OCI-LY7 (cell line): Measurements from ENCODE around the gene OMA1.

Source experiments
- CTCF ChIP-seq: fragments of 200-600 bp; sonication (generic); conservative IDR thresholded peaks from 2 replicates; pipeline ENCODE4 v1.5.1; 2014; ENCODE audit warnings: mild to moderate bottlenecking, antibody characterized with exemption, low read length, moderate library complexity, mixed read lengths
- EZH2phosphoT487 ChIP-seq: fragments of 200-600 bp; sonication (generic); IDR thresholded peaks from 2 replicates; pipeline ENCODE4 v1.6.1; 2018; ENCODE audit warnings: low read depth, borderline replicate concordance, mild to moderate bottlenecking, mixed run types, antibody characterized with exemption, low read length, moderate library complexity, mixed read lengths

- no peak for TF ChIP-seq CTCF
- TF ChIP-seq EZH2phosphoT487: no peak
These were observed 37.8 kb upstream of the OMA1 start for GRCh38 chr1:58584082-58584895.
